ENCODE data around the gene ARHGEF12.

GRCh38 chr11:120342226-120342625 is 6.0 kb downstream of the ARHGEF12 start:
- TF ChIP-seq CTCF (IDR thresholded peaks at IDR 0.05) (no peak), POLR2A (IDR thresholded peaks at IDR 0.05) (no peak)
